Colonic mucosa (tissue), 4 donors: Measurements from ENCODE around the gene NRG2. TPM values are rescaled to one million over a fixed set of nuclear protein-coding genes. Genes with fewer than 3 reads are reported as not detected.

Experiments used
- DNase-seq: peaks from one replicate; pipeline ENCODE4 v3.0.0-alpha.2; 2020
- H3K27ac ChIP-seq: fragments of 200-600 bp; one replicate; pipeline ENCODE4 v1.8.0; 2021
- H3K27me3 ChIP-seq: fragments of 200-600 bp; one replicate; pipeline ENCODE4 v1.8.0; 2021
- H3K36me3 ChIP-seq: fragments of 200-600 bp; one replicate; pipeline ENCODE4 v1.8.0; 2021
- H3K4me1 ChIP-seq: fragments of 200-600 bp; one replicate; pipeline ENCODE4 v1.8.0; 2021; ENCODE audit warnings: mild to moderate bottlenecking
- H3K4me3 ChIP-seq: fragments of 200-600 bp; one replicate; pipeline ENCODE4 v1.8.0; 2021
- H3K9ac ChIP-seq, 2 donors: one replicate each; pipeline ENCODE4 v1.7.0; 2013; ENCODE audit warnings: control low read depth in 2 of 2, low read depth in 2 of 2, low read length in 2 of 2
- H3K9me3 ChIP-seq: fragments of 200-600 bp; one replicate; pipeline ENCODE4 v1.8.0; 2021
- intact Hi-C: fragments of 100-400 bp; cut with DNase I; formaldehyde crosslinking; loops from one replicate; pipeline ENCODE4 v1.14.1; 2022
- total RNA-seq, 2 donors: library from RNA; stranded (reverse); fragmentation: NEBNext Ultra II Directional in 1 of 2; extraction: Animal tissue kit (Norgen Biotek cat#: 25700) in 1 of 2; gene quantifications; one replicate each; pipeline ENCODE4 v1.2.1, GENCODE V29; 2021
- TF ChIP-seq, protein P1 (sequence below): fragments of 200-600 bp; IDR thresholded peaks from one replicate; pipeline ENCODE4 v1.8.0; 2022; ENCODE audit warnings: antibody characterized with exemption, mild to moderate bottlenecking
- donor health status: healthy.
- donor health status: DM: no; HTN: no; CAD: no.
- donor health status: DM: no; HTN: no; CAD: no.

Gene NRG2
- total RNA-seq, 2 donors from 2014 or later, result 0.10 to 0.48 TPM

DNA sequence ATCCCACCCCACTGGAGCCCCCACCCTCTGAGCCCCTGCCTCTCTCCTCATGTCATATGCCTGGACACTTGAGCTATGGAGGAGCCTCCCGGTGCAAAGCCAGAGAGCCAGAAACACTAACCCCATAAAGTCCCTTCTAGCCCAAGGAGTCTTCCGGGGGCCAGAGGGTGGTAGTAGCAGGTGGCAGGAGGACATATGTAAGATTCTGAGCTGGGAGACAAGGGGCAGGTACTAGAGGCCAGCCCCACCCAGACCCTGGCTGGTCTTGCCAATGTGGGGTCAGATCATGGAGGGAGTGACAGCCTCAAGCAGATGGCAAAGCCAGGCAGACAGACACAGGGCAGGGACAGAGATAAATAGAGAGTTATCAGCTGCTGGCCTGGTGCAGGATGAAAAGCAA is 184.1 kb downstream of the NRG2 start:
- Histone ChIP-seq H3K9me3 (no peaks in the 10 kb centered on the region), H3K27ac (no peak overlapping the region), H3K27me3 (no peaks in the 10 kb centered on the region), H3K4me1 (no peaks in the 10 kb centered on the region), H3K36me3 (no peaks in the 10 kb centered on the region), H3K4me3 (no peak overlapping the region), H3K9ac (no peak overlapping the region)
- no peak for DNase-seq
- intact Hi-C loops, result no loop called here
- TF ChIP-seq, protein P1, sequence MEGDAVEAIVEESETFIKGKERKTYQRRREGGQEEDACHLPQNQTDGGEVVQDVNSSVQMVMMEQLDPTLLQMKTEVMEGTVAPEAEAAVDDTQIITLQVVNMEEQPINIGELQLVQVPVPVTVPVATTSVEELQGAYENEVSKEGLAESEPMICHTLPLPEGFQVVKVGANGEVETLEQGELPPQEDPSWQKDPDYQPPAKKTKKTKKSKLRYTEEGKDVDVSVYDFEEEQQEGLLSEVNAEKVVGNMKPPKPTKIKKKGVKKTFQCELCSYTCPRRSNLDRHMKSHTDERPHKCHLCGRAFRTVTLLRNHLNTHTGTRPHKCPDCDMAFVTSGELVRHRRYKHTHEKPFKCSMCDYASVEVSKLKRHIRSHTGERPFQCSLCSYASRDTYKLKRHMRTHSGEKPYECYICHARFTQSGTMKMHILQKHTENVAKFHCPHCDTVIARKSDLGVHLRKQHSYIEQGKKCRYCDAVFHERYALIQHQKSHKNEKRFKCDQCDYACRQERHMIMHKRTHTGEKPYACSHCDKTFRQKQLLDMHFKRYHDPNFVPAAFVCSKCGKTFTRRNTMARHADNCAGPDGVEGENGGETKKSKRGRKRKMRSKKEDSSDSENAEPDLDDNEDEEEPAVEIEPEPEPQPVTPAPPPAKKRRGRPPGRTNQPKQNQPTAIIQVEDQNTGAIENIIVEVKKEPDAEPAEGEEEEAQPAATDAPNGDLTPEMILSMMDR, result no peak

DNA sequence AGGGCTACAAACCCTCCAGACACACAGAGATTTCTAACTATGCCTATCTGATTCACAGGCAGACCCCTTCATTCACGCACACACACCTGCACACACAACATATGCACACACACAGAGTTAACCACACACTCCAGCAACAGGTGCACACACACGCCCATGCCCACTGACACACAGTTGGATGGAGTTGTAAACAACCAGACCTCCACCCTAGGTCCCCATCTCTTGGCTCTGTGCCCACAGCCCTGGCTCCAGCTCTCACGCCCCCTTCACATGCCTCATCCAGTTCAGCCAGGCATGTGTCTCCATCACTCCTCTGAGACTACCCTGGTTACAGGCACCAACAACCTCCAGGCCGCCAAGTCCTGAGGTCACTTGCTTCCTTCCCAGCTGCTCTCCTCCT is 186.4 kb downstream of the NRG2 start:
- H3K9ac ChIP-seq, result no peak overlapping the region
- H3K4me3 ChIP-seq, result no peak overlapping the region
- H3K27me3 ChIP-seq, result no peaks in the 10 kb centered on the region

DNA sequence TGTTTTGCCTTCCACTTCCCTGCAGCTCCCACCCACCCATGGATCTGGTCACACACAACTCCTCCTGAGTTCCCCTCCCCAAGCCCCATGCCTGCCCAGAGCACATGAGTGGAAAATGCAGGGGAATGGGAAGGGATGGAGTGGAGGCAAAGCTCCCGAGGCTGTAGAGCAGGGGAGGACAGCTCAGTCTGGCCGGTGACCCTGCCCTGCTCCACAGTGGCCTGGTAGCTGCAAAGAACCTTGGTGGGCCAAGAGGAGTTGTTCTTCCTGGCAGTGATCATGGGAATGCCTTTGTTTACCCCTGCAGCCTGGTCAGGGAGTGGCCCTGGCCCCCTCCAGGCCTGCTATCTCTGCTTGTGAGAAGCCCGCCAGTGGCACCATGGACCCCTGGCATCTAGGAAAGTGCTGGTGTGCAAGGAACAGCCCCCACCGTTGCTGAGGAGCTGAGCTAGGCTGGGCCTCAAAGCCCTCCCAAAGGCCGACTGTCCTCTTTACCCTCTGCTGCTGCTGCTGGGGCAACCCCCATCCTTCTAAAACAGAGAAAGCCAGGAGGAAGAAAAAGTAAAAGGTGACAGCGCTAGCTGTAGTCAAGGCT is 187.1 kb downstream of the NRG2 start:
- no peak for DNase-seq
- Histone ChIP-seq H3K27me3 (no peaks in the 10 kb centered on the region), H3K27ac (no peak overlapping the region), H3K36me3 (no peaks in the 10 kb centered on the region), H3K9ac (no peak overlapping the region), H3K9me3 (no peaks in the 10 kb centered on the region), H3K4me1 (no peaks in the 10 kb centered on the region), H3K4me3 (no peak overlapping the region)
- TF ChIP-seq, protein P1, result no peak
- intact Hi-C loops, result no loop called here

More for the DNA sequence above, 186.4 kb downstream of the NRG2 start:
- TF ChIP-seq, protein P1, result no peak
- H3K9me3 ChIP-seq, result no peaks in the 10 kb centered on the region
- intact Hi-C loops, result no loop called here
- H3K27ac ChIP-seq, result no peak overlapping the region
- H3K4me1 ChIP-seq, result no peaks in the 10 kb centered on the region
- no peak for DNase-seq
- H3K36me3 ChIP-seq, result no peaks in the 10 kb centered on the region

DNA sequence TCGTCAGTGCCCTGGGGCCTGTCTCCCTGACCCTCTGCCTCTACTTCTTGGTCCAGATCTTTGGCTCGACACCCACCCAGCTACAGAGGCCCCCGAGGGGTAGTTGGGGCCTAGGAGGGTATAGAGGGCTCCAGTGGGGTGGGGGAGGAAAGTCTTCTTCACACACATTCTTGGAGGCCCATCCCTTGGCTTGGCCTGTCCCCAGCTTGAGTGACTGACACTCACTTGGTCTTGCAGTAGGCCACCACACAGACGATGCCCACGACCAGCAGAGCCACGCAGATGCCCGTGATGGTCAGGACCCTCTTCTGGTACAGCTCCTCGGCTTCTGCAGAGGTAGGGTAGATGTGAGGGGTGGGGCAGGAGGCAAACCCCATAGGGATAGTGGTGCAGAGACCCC is 187.6 kb downstream of the NRG2 start:
- Histone ChIP-seq H3K9me3 (no peaks in the 10 kb centered on the region), H3K27ac (no peak overlapping the region), H3K9ac (no peak overlapping the region), H3K4me3 (no peak overlapping the region), H3K27me3 (no peaks in the 10 kb centered on the region), H3K4me1 (no peaks in the 10 kb centered on the region), H3K36me3 (no peaks in the 10 kb centered on the region)
- TF ChIP-seq, protein P1, result no peak
- no peak for DNase-seq
- intact Hi-C loops, result no loop called here

DNA sequence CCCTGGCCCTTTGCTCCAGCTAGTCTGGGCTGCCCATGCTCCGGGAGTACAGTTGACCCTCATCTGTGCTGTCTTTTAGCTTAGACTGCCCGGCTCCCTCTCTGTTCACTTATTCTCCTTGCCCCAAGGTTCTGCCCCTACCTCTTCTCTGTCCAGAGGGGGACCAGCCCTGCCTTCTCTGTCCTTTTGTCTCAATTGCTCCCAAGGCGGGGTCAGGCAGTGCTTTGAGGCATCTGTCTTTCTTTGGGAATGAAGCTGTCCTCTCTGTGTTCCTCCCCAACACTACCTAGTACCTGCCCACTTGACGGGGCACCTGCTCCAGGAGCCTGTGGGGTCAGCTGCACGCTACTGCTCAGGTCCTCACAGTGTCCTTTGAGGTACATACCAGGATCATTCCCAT is 188.1 kb downstream of the NRG2 start:
- Histone ChIP-seq H3K27me3 (no peaks in the 10 kb centered on the region), H3K4me3 (no peak overlapping the region), H3K9ac (no peak overlapping the region), H3K36me3 (no peaks in the 10 kb centered on the region), H3K9me3 (no peaks in the 10 kb centered on the region), H3K27ac (no peak overlapping the region), H3K4me1 (no peaks in the 10 kb centered on the region)
- no peak for DNase-seq
- intact Hi-C loops, result no loop called here
- TF ChIP-seq, protein P1, result no peak
